22Rv1 (cell line): ENCODE data around the gene NDE1.
"Not testable (repeated sequence)": the region's sequence is repeated elsewhere in the genome, so short reads cannot be mapped to it uniquely, and the experiment has no call there.

ENCODE experiments used
- H3K27ac ChIP-seq: fragments of 450-650 bp; 2 replicates; pipeline ENCODE4 v1.5.1; 2017
- CTCF ChIP-seq: fragments of 450-650 bp; IDR thresholded peaks from 2 replicates; pipeline ENCODE4 v1.5.1; 2017; ENCODE audit warnings: mild to moderate bottlenecking
- ZFX ChIP-seq: fragments of 450-650 bp; IDR thresholded peaks from 2 replicates; pipeline ENCODE4 v1.6.1; 2017; ENCODE audit warnings: antibody characterized with exemption, borderline replicate concordance

NDE1 gene

DNA sequence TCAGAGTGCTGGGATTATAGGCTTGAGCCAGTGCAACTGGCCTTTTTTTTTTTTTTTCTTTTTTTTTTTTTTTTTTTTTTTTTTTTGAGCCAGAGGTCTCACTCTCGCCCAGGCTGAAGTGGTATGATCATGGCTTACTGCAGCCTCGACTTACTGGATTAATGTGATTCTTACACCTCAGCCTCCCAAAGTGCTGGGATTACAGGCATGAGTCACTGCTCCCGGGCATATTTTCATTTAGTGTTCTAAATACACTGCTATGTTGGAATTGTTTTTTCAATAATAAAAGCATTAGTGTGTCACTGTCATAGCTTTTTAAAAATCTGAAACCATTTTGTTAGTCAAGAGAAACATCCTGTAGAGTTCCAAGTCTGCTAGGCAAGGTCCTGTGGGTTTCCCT is 40.3 kb downstream of the NDE1 start:
- TF ChIP-seq CTCF (no peak), ZFX (no peak)
- no peak overlapping the region for H3K27ac ChIP-seq

- no peak overlapping the region for H3K27ac ChIP-seq
Measured at GRCh38 chr16:15691046-15691445, 41.0 kb downstream of the NDE1 start.

DNA sequence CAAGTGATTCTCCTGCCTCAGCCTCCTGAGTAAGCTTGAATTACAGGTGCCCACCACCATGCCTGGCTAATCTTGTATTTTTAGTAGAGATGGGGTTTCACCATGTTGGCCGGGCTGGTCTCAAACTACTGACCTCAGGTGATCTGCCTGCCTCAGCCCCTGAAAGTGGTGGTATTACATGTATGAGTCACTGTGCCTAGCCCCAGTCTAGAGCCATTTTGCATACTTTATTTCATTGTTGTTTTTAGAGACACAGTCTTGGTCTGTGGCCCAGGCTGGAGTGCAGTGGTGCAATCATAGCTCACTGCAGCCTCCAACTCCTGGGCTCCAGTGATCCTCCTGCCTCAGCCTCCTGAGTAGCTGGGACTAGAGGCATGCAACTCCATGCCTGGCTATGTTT is 42.5 kb downstream of the NDE1 start:
- not testable (repeated sequence) for H3K27ac ChIP-seq

More at GRCh38 chr16:15691046-15691445, 41.0 kb downstream of the NDE1 start:
- TF ChIP-seq CTCF (no peak), ZFX (no peak)

DNA sequence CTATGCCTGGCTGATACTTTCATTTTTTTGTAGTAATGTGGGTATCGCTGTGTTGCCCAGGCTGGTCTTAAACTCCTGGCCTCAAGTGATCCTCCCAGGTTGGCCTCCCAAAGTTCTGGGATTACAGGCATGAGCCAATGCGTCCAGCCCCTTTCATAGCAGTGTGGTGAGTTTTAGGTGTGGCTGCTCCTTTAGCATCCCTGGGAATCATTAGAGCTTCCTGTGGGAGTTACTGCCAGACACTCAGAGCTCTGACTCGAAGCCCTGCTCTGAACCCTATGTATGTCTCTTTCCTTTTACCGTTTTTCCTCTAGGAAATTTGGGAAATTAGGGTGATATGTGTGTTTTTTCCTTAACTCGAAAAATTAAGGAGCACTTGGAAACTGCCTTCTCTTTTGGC is 44.5 kb downstream of the NDE1 start:
- TF ChIP-seq CTCF (no peak), ZFX (no peak)
- H3K27ac ChIP-seq = no peak overlapping the region

DNA sequence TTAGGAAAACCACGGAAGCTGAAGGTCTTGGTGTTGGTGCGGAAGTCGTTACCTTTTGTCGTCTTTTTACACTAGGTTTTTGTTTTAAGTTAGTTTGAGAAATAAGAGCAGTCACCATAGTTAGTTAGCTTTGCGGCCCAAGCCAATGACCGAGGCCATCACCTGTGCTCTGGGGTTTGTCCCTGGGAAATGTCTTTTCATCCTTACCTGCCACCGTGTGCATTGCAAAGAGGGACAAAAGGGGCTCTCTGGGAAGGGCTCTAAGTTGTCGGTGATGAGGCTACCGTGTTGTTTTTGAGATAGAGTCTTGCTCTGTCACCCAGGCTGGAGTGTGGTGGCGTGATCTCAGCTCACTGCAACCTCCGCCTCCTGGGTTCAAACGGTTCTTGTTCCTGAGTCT is 49.8 kb downstream of the NDE1 start:
- TF ChIP-seq CTCF = no peak
- TF ChIP-seq ZFX = no peak
- no peak overlapping the region for H3K27ac ChIP-seq

GRCh38 chr16:15701367-15701766 is 51.3 kb downstream of the NDE1 start:
- no peak overlapping the region for H3K27ac ChIP-seq
- TF ChIP-seq ZFX = no peak
- TF ChIP-seq CTCF = no peak

GRCh38 chr16:15701975-15702970 is 52.2 kb downstream of the NDE1 start:
- TF ChIP-seq CTCF = no peak
- no peak for TF ChIP-seq ZFX
- no peak overlapping the region for H3K27ac ChIP-seq
